ENCODE data around the gene GALNT17.

GALNT17 gene

DNA sequence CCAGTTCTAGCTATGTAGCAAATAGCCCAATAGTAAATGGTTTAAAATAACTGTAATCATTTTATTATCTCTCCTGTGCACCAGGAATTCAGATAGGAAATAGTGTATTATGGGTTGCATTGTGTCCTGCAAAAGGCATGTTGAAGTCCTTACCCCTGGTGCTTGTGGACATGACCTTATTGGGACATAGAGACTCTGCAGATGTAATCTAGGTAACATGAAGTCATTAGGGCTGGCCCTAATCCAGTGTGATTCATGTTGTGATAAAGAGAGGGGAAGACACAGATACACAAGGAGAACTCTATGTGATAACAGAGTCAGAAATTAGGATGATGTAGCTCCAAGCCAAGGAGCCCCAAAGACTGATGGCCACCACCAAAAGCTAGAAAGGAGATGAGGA is 462.8 kb downstream of the GALNT17 start:
- DNase-seq (ENCODE audit: low read depth, low spot score): no peak
- no peak for TF ChIP-seq CTCF (IDR thresholded peaks at IDR 0.05; ENCODE audit: insufficient read depth, low read length, missing control alignments)
- POLR2A ChIA-PET: no interaction called here
- CTCF ChIA-PET: no interaction called here
- no peak overlapping the region for H3K4me3 ChIP-seq (ENCODE audit: low read depth, low read length)

- no peak for TF ChIP-seq CTCF (IDR thresholded peaks at IDR 0.05; ENCODE audit: insufficient read depth, low read length, missing control alignments)
- DNase-seq (ENCODE audit: low read depth, low spot score): no peak
- CTCF ChIA-PET: no interaction called here
- POLR2A ChIA-PET: no interaction called here
- H3K4me3 ChIP-seq (ENCODE audit: low read depth, low read length): no peak overlapping the region
These were observed 463.2 kb downstream of the GALNT17 start for GRCh38 chr7:71595176-71595575.

DNA sequence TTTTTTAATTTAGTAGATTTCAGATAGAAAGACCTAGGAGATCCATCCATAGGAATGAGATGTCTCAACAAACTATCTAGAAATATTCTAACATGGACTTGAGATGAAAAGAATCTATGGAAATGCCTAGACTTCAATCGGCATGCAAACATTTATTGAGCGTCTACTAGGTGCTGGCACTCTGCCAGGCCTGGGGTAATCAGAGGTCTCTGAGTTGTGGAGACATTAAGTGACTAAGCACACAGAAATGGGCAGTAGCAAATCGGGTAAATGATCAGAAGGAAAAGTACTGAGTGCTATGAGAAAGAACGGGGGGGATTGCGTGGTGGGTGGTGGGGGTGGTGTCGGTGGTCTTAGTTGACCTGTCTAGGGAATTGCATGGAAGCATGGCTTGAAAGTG is 466.6 kb downstream of the GALNT17 start:
- DNase-seq (ENCODE audit: low read depth, low spot score): no peak
- no peak overlapping the region for H3K4me3 ChIP-seq (ENCODE audit: low read depth, low read length)
- TF ChIP-seq CTCF (IDR thresholded peaks at IDR 0.05; ENCODE audit: insufficient read depth, low read length, missing control alignments): no peak
- POLR2A ChIA-PET: no interaction called here
- CTCF ChIA-PET: no interaction called here

DNA sequence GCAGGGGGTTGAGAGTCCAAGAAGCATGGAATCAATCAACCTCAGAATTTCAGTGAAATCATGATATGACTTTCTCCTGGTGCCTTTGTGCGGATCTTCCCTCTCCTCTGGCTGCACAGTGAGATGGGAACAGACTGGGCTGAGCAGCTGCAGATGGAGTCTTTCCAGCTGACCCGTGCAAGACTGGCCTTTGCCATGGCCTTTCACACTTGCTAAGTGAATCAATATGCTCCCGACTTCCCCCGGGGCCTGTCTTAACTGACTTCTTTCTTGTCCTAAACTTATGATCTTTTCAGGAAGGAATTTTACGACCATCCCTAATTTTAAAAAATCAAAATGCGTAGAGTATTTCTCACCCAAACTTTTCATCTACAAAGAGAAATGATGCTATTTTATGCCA is 469.9 kb downstream of the GALNT17 start:
- H3K4me3 ChIP-seq (ENCODE audit: low read depth, low read length): no peak overlapping the region
- POLR2A ChIA-PET: no interaction called here
- no peak for DNase-seq (ENCODE audit: low read depth, low spot score)
- TF ChIP-seq CTCF (IDR thresholded peaks at IDR 0.05; ENCODE audit: insufficient read depth, low read length, missing control alignments): no peak
- CTCF ChIA-PET: interaction anchor here (1.2 kb wide), 1 partner anchor 37 kb away, joined by 3 read pairs; no protein-coding TSS in a partner anchor

DNA sequence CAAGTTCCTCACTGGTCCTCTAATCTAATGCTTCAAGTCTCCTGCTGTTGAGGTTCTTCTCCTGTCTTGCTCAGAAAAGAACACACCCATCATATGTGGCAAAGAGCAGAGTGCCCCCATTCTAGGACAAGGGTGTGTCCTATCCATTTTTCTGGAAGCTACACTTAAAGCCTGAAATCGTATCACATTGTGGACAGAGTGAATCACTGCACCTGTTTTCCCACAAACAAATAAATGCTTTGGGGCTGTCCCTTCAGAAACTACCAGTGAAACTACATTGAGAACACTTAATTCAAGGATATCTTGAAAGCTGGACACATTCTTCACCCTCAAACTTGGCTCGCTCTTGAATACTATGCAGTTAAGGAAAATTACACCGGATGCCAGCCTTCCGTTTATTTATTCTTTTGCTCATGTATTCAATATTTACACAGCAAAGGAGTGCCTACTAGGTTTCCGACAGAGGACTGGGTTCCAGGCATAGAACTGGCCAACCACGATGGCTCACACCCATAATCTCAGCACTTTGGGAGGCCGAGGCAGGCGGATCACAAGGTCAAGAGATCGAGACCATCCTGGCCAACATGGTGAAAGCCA is 473.0 kb downstream of the GALNT17 start:
- H3K4me3 ChIP-seq (ENCODE audit: low read depth, low read length): no peak overlapping the region
- ChIA-PET CTCF (no interaction called here), POLR2A (no interaction called here)
- TF ChIP-seq CTCF (IDR thresholded peaks at IDR 0.05; ENCODE audit: insufficient read depth, low read length, missing control alignments): no peak
- DNase-seq (ENCODE audit: low read depth, low spot score): no peak

- POLR2A ChIA-PET: no interaction called here
- H3K4me3 ChIP-seq (ENCODE audit: low read depth, low read length): no peak overlapping the region
- TF ChIP-seq CTCF (IDR thresholded peaks at IDR 0.05; ENCODE audit: insufficient read depth, low read length, missing control alignments): no peak
- CTCF ChIA-PET: no interaction called here
- no peak for DNase-seq (ENCODE audit: low read depth, low spot score)
These were observed 480.0 kb downstream of the GALNT17 start for GRCh38 chr7:71611986-71612385.
